ENCODE data around the gene TEKT2.

DNA sequence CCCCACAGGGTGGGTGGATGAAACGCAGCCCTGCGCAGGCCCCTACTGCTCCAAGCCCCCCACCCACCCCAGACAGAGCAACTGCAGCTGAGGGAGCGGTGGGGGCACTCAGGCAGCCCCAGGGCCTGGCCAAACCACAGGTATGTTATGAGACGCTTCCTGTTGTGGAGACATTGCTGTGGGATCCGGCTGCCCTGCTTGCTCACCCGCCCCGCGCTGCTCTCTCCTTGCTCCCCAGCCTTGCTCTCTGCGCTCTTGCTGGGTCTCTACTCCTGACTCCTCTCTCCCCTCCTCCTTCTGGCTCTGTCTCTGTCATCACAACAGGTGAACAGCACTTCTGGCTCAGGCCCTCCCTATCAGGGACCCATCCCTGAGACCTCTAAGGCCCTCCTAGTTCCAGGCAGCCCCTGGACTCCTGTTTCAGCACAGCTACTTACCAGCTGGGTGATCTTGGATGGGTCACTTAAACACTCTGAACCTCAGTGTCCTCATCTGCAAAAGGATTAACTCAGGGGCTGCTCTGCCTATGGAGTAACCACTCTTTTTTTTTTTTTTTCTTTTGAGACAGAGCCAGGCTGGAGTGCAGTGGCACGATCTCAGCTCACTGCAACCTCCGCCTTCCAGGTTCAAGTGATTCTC lies 25.3 kb downstream of the TEKT2 start:
- TF ChIP-seq, protein P1, sequence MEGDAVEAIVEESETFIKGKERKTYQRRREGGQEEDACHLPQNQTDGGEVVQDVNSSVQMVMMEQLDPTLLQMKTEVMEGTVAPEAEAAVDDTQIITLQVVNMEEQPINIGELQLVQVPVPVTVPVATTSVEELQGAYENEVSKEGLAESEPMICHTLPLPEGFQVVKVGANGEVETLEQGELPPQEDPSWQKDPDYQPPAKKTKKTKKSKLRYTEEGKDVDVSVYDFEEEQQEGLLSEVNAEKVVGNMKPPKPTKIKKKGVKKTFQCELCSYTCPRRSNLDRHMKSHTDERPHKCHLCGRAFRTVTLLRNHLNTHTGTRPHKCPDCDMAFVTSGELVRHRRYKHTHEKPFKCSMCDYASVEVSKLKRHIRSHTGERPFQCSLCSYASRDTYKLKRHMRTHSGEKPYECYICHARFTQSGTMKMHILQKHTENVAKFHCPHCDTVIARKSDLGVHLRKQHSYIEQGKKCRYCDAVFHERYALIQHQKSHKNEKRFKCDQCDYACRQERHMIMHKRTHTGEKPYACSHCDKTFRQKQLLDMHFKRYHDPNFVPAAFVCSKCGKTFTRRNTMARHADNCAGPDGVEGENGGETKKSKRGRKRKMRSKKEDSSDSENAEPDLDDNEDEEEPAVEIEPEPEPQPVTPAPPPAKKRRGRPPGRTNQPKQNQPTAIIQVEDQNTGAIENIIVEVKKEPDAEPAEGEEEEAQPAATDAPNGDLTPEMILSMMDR (IDR thresholded peaks at IDR 0.05), result no peak
- TF ChIP-seq POLR2A (IDR thresholded peaks at IDR 0.05), result no peak

Measured in Peyer's patch (tissue), 4 donors.